ENCODE data around the gene SMIM1. TPM values are rescaled to one million over a fixed set of nuclear protein-coding genes. Genes with fewer than 3 reads are reported as not detected.

SMIM1 gene
- total and polyA plus RNA-seq, 4 donors: 8.0 to 15.9 (median 10.9) TPM

- H3K9me3 ChIP-seq (ENCODE audit: control insufficient read depth in 4 of 4, insufficient read depth in 3 of 4, low read length in 3 of 4): no peaks in the 10 kb centered on the region
- peaks cover 0 to 15% (median 0%) of the 10 kb centered on the region in 5 donors for H3K4me1 ChIP-seq (ENCODE audit: control insufficient read depth in 5 of 5, insufficient read depth in 5 of 5, low read length in 5 of 5)
- H3K27ac ChIP-seq (ENCODE audit: low read depth in 1 of 2, low read length in 1 of 2): no peak overlapping the region
- no peak for DNase-seq
- WGBS, 2 donors: 58 to 77% methylated on average over 6 of the region's 6 CpGs
- no peak overlapping the region for H3K4me3 ChIP-seq
- H3K27me3 ChIP-seq (ENCODE audit: control insufficient read depth in 3 of 3, insufficient read depth in 3 of 3, low read length in 2 of 3): peaks cover 0 to 4% (median 0%) of the 10 kb centered on the region in 3 donors
- H3K36me3 ChIP-seq (ENCODE audit: control insufficient read depth in 4 of 4, insufficient read depth in 4 of 4, low read length in 4 of 4): no peaks in the 10 kb centered on the region
- no peak overlapping the region for H3K9ac ChIP-seq (ENCODE audit: insufficient read depth in 1 of 2, low read length in 2 of 2)
- TF ChIP-seq CTCF (IDR thresholded peaks at IDR 0.05; ENCODE audit: control extremely low read depth, extremely low read depth): no peak
- ATAC-seq (ENCODE audit: insufficient read depth, low FRiP score): no peak
Measured at GRCh38 chr1:3750741-3751140, 21.8 kb upstream of the SMIM1 start.

GRCh38 chr1:3752400-3752945, 20.1 kb upstream of the SMIM1 start, which contains the start of gene CCDC27:
TSS of gene CCDC27 (plus strand) at chr1:3752450. CDS start at chr1:3752482, 32 bp downstream.
- no peak for TF ChIP-seq CTCF (IDR thresholded peaks at IDR 0.05; ENCODE audit: control extremely low read depth, extremely low read depth)
- WGBS, 2 donors: 89 to 90% methylated on average over 17 of the region's 17 CpGs
- Histone ChIP-seq H3K9me3 (ENCODE audit: control insufficient read depth in 4 of 4, insufficient read depth in 3 of 4, low read length in 3 of 4) (no peaks in the 10 kb centered on the region), H3K4me1 (ENCODE audit: control insufficient read depth in 5 of 5, insufficient read depth in 5 of 5, low read length in 5 of 5) (peaks cover 0 to 4% (median 0%) of the 10 kb centered on the region in 5 donors), H3K9ac (ENCODE audit: insufficient read depth in 1 of 2, low read length in 2 of 2) (no peak within 1 kb of the TSS), H3K4me3 (no peak within 1 kb of the TSS), H3K36me3 (ENCODE audit: control insufficient read depth in 4 of 4, insufficient read depth in 4 of 4, low read length in 4 of 4) (no peaks in the 10 kb centered on the region), H3K27ac (ENCODE audit: low read depth in 1 of 2, low read length in 1 of 2) (no peak within 1 kb of the TSS), H3K27me3 (ENCODE audit: control insufficient read depth in 3 of 3, insufficient read depth in 3 of 3, low read length in 2 of 3) (peaks cover 0 to 4% (median 0%) of the 10 kb centered on the region in 3 donors)
- DNase-seq: no peak
- ATAC-seq (ENCODE audit: insufficient read depth, low FRiP score): no peak

- no peak overlapping the region for H3K27ac ChIP-seq (ENCODE audit: low read depth in 1 of 2, low read length in 1 of 2)
- H3K4me3 ChIP-seq: no peak overlapping the region
- peaks cover 0 to 4% (median 0%) of the 10 kb centered on the region in 3 donors for H3K27me3 ChIP-seq (ENCODE audit: control insufficient read depth in 3 of 3, insufficient read depth in 3 of 3, low read length in 2 of 3)
- DNase-seq (no peak), ATAC-seq (ENCODE audit: insufficient read depth, low FRiP score) (no peak)
- TF ChIP-seq CTCF (IDR thresholded peaks at IDR 0.05; ENCODE audit: control extremely low read depth, extremely low read depth): no peak
- H3K9me3 ChIP-seq (ENCODE audit: control insufficient read depth in 4 of 4, insufficient read depth in 3 of 4, low read length in 3 of 4): no peaks in the 10 kb centered on the region
- whole genome bisulfite sequencing, 2 donors: 83 to 90% methylated on average over 20 of the region's 20 CpGs
- no peak overlapping the region for H3K9ac ChIP-seq (ENCODE audit: insufficient read depth in 1 of 2, low read length in 2 of 2)
- no peaks in the 10 kb centered on the region for H3K36me3 ChIP-seq (ENCODE audit: control insufficient read depth in 4 of 4, insufficient read depth in 4 of 4, low read length in 4 of 4)
- no peaks in the 10 kb centered on the region for H3K4me1 ChIP-seq (ENCODE audit: control insufficient read depth in 5 of 5, insufficient read depth in 5 of 5, low read length in 5 of 5)
Measured at GRCh38 chr1:3753656-3754454, 18.7 kb upstream of the SMIM1 start.
